NK-92 treated with Interleukin-12 subunit alpha and Interleukin-12 subunit beta, amount 100 ng/mL, for 24 hours (cell line): ENCODE data around the gene COL1A1.

Experiments
- DNase-seq: peaks from one replicate; lab custom pipeline; 2025; lab: John Stamatoyannopoulos, UW

COL1A1 gene

DNA sequence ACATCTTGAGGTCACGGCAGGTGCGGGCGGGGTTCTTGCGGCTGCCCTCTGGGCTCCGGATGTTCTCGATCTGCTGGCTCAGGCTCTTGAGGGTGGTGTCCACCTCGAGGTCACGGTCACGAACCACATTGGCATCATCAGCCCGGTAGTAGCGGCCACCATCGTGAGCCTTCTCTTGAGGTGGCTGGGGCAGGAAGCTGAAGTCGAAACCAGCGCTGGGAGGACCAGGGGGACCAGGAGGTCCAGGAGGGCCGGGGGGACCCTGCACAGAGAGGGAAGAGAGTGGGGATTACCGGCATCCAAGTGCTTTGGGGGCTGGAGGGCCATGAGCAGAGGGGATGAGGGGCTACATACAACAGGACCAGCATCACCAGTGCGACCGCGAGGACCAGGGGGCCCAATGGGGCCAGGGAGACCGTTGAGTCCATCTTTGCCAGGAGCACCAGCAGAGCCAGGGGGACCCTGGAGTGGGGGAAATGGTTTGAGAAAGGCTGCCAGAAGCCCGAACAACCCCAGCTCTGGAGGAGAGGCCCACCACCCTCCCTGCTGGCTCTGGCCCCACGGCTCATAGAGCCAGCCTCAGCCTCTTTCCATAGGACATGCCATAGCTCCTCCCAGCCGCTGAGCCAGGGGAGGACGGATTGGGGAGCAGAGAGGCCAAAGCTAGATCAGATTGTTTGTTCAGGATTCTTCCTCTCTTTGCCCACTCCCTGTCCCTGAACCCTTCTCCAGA, 14.6 kb downstream of the COL1A1 start:
- DNase-seq = no peak

GRCh38 chr17:50185631-50186471, 15.6 kb downstream of the COL1A1 start:
- no peak for DNase-seq

DNA sequence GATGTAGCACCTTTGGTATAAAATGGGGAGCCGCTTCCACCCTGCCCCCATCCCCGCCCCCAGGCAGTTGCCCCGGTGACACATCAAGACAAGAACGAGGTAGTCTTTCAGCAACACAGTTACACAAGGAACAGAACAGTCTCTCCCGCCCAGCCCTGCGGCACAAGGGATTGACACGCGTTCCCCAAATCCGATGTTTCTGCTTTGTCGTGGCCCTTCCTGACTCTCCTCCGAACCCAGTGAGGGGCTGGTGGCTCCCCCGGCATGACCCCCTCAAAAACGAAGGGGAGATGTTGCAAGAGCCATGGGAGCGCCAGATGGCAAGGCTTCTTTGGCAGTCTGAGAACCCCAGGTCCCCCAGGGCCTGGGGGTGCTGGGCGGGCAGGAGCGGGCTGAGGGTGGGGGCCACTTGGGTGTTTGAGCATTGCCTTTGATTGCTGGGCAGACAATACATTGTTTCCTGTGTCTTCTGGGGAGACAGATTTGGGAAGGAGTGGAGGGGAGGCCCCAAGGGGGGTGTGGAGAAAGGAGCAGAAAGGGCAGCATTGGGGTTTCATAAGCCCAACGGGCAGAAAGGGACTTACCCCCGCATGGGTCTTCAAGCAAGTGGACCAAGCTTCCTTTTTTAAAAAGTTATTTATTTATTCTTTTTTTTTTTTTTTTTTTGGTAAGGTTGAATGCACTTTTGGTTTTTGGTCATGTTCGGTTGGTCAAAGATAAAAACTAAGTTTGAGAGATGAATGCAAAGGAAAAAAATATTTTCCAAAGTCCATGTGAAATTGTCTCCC, 16.6 kb downstream of the COL1A1 start:
- DNase-seq = no peak

DNA sequence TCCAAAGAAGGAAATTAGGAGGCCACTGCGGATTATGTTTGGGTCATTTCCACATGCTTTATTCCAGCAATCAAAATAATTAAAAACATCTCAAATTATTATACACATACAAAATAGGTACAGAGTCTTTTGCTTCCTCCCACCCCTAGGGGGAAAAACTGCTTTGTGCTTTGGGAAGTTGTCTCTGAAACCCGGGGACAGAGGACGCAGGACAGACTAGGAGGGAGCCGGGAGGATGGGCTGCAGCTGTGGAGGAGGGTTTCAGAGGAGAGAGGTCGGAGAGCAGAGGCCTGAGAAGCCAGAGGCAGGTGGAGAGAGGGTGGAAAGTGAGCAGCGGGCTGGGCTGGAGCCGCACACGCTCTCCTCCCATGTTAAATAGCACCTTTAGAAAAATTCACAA, 17.4 kb downstream of the COL1A1 start:
- DNase-seq = no peak

DNA sequence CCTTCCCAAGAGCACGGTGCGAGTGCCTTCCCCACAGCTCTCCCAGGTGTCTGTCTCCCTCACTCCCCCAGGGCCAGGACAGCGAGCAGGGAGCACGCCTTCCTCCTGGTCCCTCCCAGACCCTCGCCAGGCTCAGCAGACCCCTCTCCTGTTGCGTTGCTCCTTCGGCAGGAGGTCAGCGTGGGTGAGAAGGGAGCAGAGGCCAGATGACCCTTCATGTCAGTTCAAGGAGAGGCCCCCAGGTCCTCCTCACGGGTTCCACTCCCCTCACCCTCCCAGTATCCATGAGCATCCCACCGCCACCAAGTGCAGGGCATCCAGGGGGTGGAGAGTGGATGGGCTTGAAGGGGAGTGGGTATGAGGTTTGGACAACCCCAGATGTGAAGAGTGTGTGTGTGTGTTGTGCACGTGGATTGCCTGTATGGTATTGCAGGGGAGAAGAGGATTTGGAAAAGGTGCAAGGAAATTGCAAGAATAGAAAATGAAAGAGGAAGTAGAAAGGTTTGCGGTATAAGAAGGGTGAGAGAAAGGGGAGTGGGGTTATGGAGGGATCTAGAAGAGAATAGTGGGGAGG, 17.9 kb downstream of the COL1A1 start:
- no peak for DNase-seq

DNA sequence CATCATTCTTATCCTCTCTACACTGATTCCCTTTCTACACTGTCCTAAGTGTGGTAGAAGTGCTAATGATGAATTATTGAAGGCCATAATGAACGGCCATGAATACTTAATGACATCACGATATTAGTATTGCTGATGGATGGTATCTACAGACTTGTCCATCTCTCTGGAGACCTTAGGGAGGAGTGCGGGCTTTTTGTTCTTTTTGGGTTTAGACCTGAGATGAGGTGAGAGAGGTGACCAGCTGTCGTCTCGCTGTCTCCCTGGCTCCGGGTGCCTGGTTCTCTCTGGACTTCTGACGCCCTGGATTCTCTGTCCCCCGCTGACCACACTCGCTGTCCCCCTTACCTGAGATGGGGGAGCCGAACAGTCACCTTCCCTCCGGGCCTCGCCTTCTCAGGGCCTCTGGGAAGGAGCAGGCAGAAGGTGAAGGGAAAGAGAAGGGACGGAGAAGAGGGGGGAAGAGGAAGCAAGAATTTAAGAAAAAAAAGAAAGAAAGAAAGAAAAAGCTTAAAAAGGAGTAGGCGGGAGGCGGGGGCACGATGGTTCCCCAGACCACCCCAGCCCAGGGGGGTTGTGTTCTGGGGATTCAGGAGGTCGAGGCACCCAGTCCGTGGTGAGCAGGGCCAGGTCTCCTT, 18.5 kb downstream of the COL1A1 start:
- no peak for DNase-seq

GRCh38 chr17:50181591-50182560, 19.6 kb downstream of the COL1A1 start:
- no peak for DNase-seq

- DNase-seq = no peak
Measured at GRCh38 chr17:50181144-50181543, 20.3 kb downstream of the COL1A1 start.

- DNase-seq = no peak
Measured at GRCh38 chr17:50180620-50181019, 20.8 kb downstream of the COL1A1 start.

DNA sequence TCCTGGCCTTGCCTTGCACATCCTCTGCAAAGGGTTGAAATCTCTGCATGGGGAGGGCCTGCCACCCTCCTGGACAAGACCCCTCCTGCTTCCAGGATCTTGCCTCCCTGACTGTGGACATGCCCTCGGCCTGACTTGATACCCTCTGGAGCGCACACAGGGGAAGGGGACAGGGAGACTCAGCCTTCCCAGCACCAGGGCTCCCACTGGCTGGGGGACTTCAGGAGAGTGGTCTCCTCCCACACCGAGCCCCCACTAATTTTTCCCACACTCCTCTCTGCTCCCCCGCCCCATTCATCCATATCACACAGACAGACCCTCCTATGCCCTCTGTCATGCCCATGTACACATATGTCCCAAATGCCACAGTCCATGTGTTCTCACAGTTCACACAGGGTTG, 21.3 kb downstream of the COL1A1 start:
- no peak for DNase-seq

GRCh38 chr17:50177983-50178834, 23.2 kb downstream of the COL1A1 start:
- no peak for DNase-seq

DNA sequence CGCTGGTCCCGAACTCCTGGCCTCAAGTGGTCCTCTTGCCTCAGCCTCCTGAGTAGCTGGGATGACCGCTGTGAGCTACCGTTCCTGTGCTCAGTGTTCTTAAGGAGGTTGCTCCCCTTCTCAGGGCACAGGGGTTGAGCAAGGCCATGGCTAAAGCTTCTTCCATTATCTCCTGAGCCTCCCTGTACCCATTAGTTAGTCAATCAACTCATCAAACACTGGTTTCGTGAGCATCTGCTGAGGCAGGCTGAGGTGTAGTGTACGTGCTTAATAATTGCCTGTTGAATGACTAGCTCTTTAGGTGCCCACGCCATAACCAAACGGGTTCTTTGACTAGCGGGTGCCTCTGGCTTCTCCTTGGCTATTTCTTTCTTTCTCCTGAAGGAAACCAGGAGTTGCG, 24.0 kb downstream of the COL1A1 start:
- DNase-seq = no peak

DNA sequence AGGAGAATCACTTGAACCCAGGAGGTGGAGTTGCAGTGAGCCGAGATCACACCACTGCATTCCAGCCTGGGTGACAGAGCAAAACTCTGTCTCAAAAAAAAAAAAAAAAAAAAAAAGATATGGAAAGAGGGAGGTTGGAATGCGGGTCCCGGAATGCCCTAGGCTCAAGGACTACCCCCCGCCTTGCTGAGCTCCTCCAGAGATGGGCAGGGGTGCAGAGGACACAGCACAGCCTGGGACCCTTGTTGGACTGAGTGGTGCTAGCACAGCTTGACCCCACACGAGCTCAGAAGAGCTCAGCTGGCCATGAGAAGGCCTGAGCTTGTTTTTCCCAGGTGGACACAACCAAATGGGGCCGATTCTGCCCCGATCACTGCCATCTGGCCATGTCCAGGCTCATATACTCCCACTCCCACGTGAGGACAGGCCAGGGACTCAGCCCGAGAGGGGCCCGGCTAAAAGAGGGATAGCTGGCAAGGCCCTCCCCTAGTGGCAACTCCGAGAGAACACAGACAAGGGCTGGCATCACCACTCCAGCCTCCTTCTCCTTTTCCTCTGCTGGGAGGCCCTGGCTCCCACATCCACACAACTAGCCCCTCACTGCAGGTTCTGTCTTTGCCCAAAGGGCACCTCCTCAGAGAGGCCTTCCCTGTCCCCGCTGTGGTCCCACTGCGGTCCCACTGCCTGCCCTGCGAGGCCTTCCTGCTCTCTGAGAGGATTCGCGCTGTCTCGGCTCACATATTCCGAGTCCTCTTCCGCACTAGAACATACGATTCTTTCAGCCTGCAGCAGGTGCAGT, 24.7 kb downstream of the COL1A1 start:
- DNase-seq = no peak

- no peak for DNase-seq
Measured at GRCh38 chr17:50175035-50175807, 26.2 kb downstream of the COL1A1 start.

GRCh38 chr17:50174444-50174843, 27.0 kb downstream of the COL1A1 start:
- DNase-seq = no peak

GRCh38 chr17:50173335-50173941, 28.0 kb downstream of the COL1A1 start:
- no peak for DNase-seq

DNA sequence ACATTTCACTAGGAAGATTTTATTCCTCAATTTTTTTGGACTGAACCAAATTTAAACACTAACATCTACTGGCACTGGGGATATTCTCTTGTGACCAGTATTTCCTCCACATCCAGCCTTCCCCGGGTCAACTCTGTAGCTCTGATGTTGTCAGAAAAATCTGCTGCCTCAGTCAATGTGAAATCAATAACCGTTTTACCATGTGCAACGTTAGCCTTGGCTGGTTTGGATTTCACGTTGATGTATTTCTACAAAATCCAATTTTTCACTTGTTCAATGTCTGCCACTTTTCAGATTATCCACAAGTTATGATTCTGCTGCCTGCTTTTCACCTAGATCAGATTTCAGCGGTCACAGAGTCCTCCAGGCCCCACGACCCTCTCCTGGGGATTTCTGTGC, 28.5 kb downstream of the COL1A1 start:
- no peak for DNase-seq

DNA sequence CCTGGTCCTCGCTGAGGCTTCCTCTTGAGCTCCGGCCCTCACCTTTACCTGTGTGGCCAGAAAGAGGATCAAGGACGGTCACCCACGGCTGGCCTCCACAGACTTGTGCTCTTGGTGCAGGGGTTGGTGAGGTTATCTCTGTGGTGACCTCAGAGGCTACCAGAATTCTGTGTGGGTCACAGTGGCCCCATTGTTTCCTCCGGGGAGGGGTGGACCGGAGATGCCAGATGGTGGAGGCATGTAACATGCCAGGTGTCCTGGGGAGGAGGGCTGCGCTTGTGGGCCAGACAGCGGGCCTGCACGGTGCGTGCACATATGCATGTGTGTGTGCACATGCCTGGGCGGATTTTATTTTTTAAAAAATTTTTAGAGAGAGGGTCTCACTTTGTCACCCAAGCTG, 29.3 kb downstream of the COL1A1 start:
- DNase-seq = no peak
